HepG2 (cell line): ENCODE measurements around the gene UNC5C.

ENCODE experiments used
- GLI4 ChIP-seq: sonication (generic); formaldehyde crosslinking; IDR thresholded peaks from 2 replicates; pipeline ENCODE4 v1.5.1; 2020; ENCODE audit warnings: missing genetic modification reagents, mild to moderate bottlenecking, moderate library complexity, borderline replicate concordance
- GLMP ChIP-seq: sonication (generic); formaldehyde crosslinking; IDR thresholded peaks from 2 replicates; pipeline ENCODE4 v1.9.0; 2021; ENCODE audit warnings: missing genetic modification reagents, mild to moderate bottlenecking, borderline replicate concordance
- GTF2F1 ChIP-seq: fragments of 150-350 bp; IDR thresholded peaks from 2 replicates; pipeline ENCODE4 v1.6.1; 2014; ENCODE audit warnings: low read length

- TF ChIP-seq GTF2F1 (no peak), GLI4 (no peak), GLMP (CRISPR knock-in tag) (no peak)
These were observed 18.8 kb downstream of the UNC5C start for GRCh38 chr4:95529946-95530345.
